Measurements from ENCODE around the gene PAIP2B.

The PAIP2B gene

DNA sequence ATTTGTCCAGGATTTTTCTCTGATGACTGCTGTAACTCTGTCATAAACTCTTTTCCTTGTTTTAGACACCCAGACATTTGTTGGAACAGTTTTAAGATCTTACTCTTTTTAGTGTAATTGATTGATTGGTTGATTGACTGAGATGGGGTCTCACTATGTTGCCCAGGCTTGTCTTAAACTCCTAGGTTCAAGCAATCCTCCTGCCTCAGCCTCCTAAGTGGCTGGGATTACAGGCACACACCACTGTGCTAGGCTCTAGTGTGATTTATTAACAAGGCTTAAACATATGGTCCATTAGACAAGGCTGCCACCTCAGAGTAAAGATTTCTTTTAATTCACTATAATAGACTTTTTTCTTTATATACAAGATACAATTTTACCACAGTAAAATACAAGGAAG lies 2.0 kb downstream of the PAIP2B start:
- TF ChIP-seq SPI1 (IDR thresholded peaks at IDR 0.05; ENCODE audit: borderline replicate concordance, low read depth) (no peak), GABPA (IDR thresholded peaks at IDR 0.05; ENCODE audit: low read depth) (no peak)
- TF ChIP-seq, protein P1, sequence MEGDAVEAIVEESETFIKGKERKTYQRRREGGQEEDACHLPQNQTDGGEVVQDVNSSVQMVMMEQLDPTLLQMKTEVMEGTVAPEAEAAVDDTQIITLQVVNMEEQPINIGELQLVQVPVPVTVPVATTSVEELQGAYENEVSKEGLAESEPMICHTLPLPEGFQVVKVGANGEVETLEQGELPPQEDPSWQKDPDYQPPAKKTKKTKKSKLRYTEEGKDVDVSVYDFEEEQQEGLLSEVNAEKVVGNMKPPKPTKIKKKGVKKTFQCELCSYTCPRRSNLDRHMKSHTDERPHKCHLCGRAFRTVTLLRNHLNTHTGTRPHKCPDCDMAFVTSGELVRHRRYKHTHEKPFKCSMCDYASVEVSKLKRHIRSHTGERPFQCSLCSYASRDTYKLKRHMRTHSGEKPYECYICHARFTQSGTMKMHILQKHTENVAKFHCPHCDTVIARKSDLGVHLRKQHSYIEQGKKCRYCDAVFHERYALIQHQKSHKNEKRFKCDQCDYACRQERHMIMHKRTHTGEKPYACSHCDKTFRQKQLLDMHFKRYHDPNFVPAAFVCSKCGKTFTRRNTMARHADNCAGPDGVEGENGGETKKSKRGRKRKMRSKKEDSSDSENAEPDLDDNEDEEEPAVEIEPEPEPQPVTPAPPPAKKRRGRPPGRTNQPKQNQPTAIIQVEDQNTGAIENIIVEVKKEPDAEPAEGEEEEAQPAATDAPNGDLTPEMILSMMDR (IDR thresholded peaks at IDR 0.05; ENCODE audit: insufficient read depth, low read length): no peak
- TF ChIP-seq, protein P2, sequence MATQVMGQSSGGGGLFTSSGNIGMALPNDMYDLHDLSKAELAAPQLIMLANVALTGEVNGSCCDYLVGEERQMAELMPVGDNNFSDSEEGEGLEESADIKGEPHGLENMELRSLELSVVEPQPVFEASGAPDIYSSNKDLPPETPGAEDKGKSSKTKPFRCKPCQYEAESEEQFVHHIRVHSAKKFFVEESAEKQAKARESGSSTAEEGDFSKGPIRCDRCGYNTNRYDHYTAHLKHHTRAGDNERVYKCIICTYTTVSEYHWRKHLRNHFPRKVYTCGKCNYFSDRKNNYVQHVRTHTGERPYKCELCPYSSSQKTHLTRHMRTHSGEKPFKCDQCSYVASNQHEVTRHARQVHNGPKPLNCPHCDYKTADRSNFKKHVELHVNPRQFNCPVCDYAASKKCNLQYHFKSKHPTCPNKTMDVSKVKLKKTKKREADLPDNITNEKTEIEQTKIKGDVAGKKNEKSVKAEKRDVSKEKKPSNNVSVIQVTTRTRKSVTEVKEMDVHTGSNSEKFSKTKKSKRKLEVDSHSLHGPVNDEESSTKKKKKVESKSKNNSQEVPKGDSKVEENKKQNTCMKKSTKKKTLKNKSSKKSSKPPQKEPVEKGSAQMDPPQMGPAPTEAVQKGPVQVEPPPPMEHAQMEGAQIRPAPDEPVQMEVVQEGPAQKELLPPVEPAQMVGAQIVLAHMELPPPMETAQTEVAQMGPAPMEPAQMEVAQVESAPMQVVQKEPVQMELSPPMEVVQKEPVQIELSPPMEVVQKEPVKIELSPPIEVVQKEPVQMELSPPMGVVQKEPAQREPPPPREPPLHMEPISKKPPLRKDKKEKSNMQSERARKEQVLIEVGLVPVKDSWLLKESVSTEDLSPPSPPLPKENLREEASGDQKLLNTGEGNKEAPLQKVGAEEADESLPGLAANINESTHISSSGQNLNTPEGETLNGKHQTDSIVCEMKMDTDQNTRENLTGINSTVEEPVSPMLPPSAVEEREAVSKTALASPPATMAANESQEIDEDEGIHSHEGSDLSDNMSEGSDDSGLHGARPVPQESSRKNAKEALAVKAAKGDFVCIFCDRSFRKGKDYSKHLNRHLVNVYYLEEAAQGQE (IDR thresholded peaks at IDR 0.05; ENCODE audit: insufficient replicate concordance, low read depth): no peak
- no peak overlapping the region for H3K4me3 ChIP-seq (replicated peaks; ENCODE audit: insufficient read depth, low read length)
- peaks cover 6% of the 10 kb centered on the region for H3K27me3 ChIP-seq (ENCODE audit: insufficient read depth, poor library complexity, severe bottlenecking)
- no peak overlapping the region for H3K27ac ChIP-seq (replicated peaks)
- DNase-seq (ENCODE audit: low read depth in 1 of 2, low spot score in 1 of 2): no peak

DNA sequence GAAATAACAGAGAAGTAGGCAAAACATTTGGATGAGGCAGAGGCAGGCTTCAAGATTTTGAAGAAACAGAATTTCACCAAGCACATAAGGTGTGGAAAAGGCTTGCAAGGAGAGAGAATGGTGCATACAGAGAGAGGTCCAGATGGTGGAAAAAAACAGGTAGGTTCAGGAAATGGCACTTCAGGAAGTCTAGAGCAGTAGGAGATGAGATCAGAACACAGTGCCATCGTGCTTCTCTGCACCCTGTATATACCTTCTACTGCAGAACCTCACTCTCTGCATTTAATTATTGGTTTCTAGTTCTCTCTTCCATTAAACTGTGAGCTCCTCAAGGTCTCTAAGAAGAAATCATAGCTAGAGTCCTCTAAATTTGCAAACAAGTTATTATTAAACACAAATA lies 2.4 kb downstream of the PAIP2B start:
- peaks cover 8% of the 10 kb centered on the region for H3K27me3 ChIP-seq (ENCODE audit: insufficient read depth, poor library complexity, severe bottlenecking)
- TF ChIP-seq SPI1 (IDR thresholded peaks at IDR 0.05; ENCODE audit: borderline replicate concordance, low read depth): no peak
- TF ChIP-seq GABPA (IDR thresholded peaks at IDR 0.05; ENCODE audit: low read depth): no peak
- no peak for TF ChIP-seq POLR2AphosphoS5 (IDR thresholded peaks at IDR 0.05; ENCODE audit: low read depth)
- TF ChIP-seq, protein P1 (IDR thresholded peaks at IDR 0.05; ENCODE audit: insufficient read depth, low read length): no peak
- TF ChIP-seq, protein P2 (IDR thresholded peaks at IDR 0.05; ENCODE audit: insufficient replicate concordance, low read depth): no peak
- no peak overlapping the region for H3K4me3 ChIP-seq (replicated peaks; ENCODE audit: insufficient read depth, low read length)
- no peak for DNase-seq (ENCODE audit: low read depth in 1 of 2, low spot score in 1 of 2)
- no peak overlapping the region for H3K27ac ChIP-seq (replicated peaks)

DNA sequence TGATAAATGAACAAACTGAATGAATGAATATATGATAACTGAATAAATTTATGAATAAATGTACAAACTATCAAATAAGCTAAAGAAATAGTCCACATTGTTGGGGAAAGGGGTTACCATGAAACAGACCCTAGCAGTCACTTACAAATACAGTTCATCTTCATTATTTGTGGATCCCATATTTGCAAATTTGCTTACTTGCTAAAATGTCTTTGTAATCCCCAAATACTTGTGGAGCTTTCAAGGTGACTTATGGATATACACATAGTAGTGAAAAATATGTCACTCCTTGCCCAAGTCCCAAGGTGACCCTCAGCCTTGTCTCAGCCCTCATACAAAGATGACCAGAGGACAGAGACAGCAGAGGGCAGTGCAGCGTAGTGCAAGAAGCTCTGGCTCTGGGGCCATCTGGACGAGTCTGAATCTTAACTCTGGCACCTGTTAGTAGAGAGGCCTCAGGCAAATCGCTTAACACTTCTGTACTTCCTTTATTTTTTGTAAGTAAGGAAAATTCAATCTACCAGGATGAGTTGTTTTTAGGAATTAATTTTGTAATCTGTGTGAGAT lies 3.1 kb downstream of the PAIP2B start:
- H3K27me3 ChIP-seq (ENCODE audit: insufficient read depth, poor library complexity, severe bottlenecking): peaks cover 7% of the 10 kb centered on the region
- DNase-seq (ENCODE audit: low read depth in 1 of 2, low spot score in 1 of 2): peak; percentile 14 to 54
- no peak overlapping the region for H3K4me3 ChIP-seq (replicated peaks; ENCODE audit: insufficient read depth, low read length)
- TF ChIP-seq, protein P1 (IDR thresholded peaks at IDR 0.05; ENCODE audit: insufficient read depth, low read length): no peak
- TF ChIP-seq POLR2AphosphoS5 (IDR thresholded peaks at IDR 0.05; ENCODE audit: low read depth): no peak
- TF ChIP-seq, protein P2 (IDR thresholded peaks at IDR 0.05; ENCODE audit: insufficient replicate concordance, low read depth): no peak
- no peak for TF ChIP-seq SPI1 (IDR thresholded peaks at IDR 0.05; ENCODE audit: borderline replicate concordance, low read depth)
- no peak for TF ChIP-seq GABPA (IDR thresholded peaks at IDR 0.05; ENCODE audit: low read depth)
- no peak overlapping the region for H3K27ac ChIP-seq (replicated peaks)
